ENCODE measurements around the gene RAB44. TPM values are rescaled to one million over a fixed set of nuclear protein-coding genes. Genes with fewer than 3 reads are reported as not detected.
A peak's percentile ranks its signal among the peaks of the same experiment; 100 is the strongest.

Gene RAB44
- total and polyA plus RNA-seq, 2 experiments from 2014 or later: not detected

- Histone ChIP-seq H3K9me2 (replicated peaks; ENCODE audit: insufficient read depth) (no peaks in the 10 kb centered on the region), H4K20me1 (ENCODE audit: insufficient read depth, poor library complexity, severe bottlenecking) (no peaks in the 10 kb centered on the region), H3K27ac (no peak overlapping the region), H3K4me2 (no peak overlapping the region), H3K27me3 (no peaks in the 10 kb centered on the region), H3K9me3 (ENCODE audit: low read depth) (no peaks in the 10 kb centered on the region), H3K79me2 (no peaks in the 10 kb centered on the region), H3K4me3 (no peak overlapping the region), H2AFZ (no peak overlapping the region), H3K4me1 (ENCODE audit: insufficient read depth) (no peaks in the 10 kb centered on the region), H3K36me3 (replicated peaks; ENCODE audit: insufficient read depth, low read depth) (no peaks in the 10 kb centered on the region)
- WGBS (ENCODE audit: low lambda C conversion rate, missing lambda C conversion rate): 98% methylated on average over 3 of the region's 3 CpGs
- TF ChIP-seq EZH2 (IDR thresholded peaks at IDR 0.05; ENCODE audit: borderline replicate concordance) (no peak), CTCF (IDR thresholded peaks at IDR 0.05; ENCODE audit: poor library complexity) (no peak), EZH2phosphoT487 (IDR thresholded peaks at IDR 0.05; ENCODE audit: low read depth, severe bottlenecking, unreplicated experiment) (no peak)
- no peak for DNase-seq (ENCODE audit: low spot score)
These were observed 3.2 kb downstream of the RAB44 start for GRCh38 chr6:36700831-36701230.

DNA sequence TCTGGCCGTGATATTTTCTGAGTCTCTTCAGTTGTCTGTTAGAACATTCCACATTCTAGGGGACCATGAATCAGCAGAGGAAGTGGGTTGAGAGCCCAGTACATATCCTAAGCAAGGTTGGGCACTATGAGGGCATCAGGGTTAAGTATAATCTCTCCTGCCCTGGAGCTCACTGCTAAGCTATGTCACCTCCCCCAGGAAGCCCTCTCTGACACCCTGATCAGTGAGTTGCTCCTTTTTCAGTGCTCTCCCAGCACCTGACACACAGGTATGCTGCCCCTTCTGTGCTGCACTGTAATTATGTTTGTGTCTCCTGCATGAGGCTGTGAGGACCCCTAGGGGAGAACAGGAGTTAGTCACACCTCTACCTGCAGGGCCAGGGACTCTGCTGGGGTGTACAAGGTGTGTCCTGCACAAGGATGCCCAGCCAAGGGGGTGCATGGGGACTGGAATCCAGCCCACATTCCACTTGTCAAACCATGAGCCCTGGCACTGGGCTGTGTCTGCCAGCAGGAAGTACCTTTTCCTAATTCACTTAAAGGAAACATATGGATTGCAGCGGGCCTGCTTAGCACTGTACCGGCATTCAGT is 3.9 kb downstream of the RAB44 start:
- Histone ChIP-seq H3K4me1 (ENCODE audit: insufficient read depth) (no peaks in the 10 kb centered on the region), H3K4me3 (no peak overlapping the region), H3K27me3 (no peaks in the 10 kb centered on the region), H3K9me3 (ENCODE audit: low read depth) (no peaks in the 10 kb centered on the region), H4K20me1 (ENCODE audit: insufficient read depth, poor library complexity, severe bottlenecking) (no peaks in the 10 kb centered on the region), H3K9me2 (replicated peaks; ENCODE audit: insufficient read depth) (no peaks in the 10 kb centered on the region), H3K4me2 (no peak overlapping the region), H3K27ac (no peak overlapping the region), H2AFZ (no peak overlapping the region), H3K79me2 (no peaks in the 10 kb centered on the region), H3K36me3 (replicated peaks; ENCODE audit: insufficient read depth, low read depth) (no peaks in the 10 kb centered on the region)
- 80% methylated on average over 3 of the region's 3 CpGs for WGBS (ENCODE audit: low lambda C conversion rate, missing lambda C conversion rate)
- DNase-seq (ENCODE audit: low spot score): no peak
- TF ChIP-seq CTCF (IDR thresholded peaks at IDR 0.05; ENCODE audit: poor library complexity): peak; percentile 34
- TF ChIP-seq EZH2 (IDR thresholded peaks at IDR 0.05; ENCODE audit: borderline replicate concordance): no peak

- H2AFZ ChIP-seq: no peak overlapping the region
- TF ChIP-seq EZH2 (IDR thresholded peaks at IDR 0.05; ENCODE audit: borderline replicate concordance) (no peak), CTCF (IDR thresholded peaks at IDR 0.05; ENCODE audit: poor library complexity) (no peak), EZH2phosphoT487 (IDR thresholded peaks at IDR 0.05; ENCODE audit: low read depth, severe bottlenecking, unreplicated experiment) (no peak)
- no peak for DNase-seq (ENCODE audit: low spot score)
- H3K27me3 ChIP-seq: no peaks in the 10 kb centered on the region
- 80% methylated on average over 3 of the region's 3 CpGs for WGBS (ENCODE audit: low lambda C conversion rate, missing lambda C conversion rate)
- no peaks in the 10 kb centered on the region for H3K9me3 ChIP-seq (ENCODE audit: low read depth)
- no peaks in the 10 kb centered on the region for H3K36me3 ChIP-seq (replicated peaks; ENCODE audit: insufficient read depth, low read depth)
- H4K20me1 ChIP-seq (ENCODE audit: insufficient read depth, poor library complexity, severe bottlenecking): no peaks in the 10 kb centered on the region
- no peaks in the 10 kb centered on the region for H3K4me1 ChIP-seq (ENCODE audit: insufficient read depth)
- no peak overlapping the region for H3K4me2 ChIP-seq
- H3K4me3 ChIP-seq: no peak overlapping the region
- H3K9me2 ChIP-seq (replicated peaks; ENCODE audit: insufficient read depth): no peaks in the 10 kb centered on the region
- no peaks in the 10 kb centered on the region for H3K79me2 ChIP-seq
- no peak overlapping the region for H3K27ac ChIP-seq
These were observed 5.0 kb downstream of the RAB44 start for GRCh38 chr6:36702656-36703055.

Data from hepatocyte (in vitro differentiated cells).